Activated CD4-positive, alpha-beta T cell treated with anti-CD3 and anti-CD28 coated beads for 48 hours (primary cell): Measurements from ENCODE around the gene CHST13.

Experiments used
- DNase-seq: peaks from one replicate; pipeline ENCODE4 v3.0.0-alpha.2; 2020

The CHST13 gene

GRCh38 chr3:126511291-126511690 lies 12.7 kb upstream of the CHST13 start:
- DNase-seq, result no peak

- no peak for DNase-seq
Measured at GRCh38 chr3:126512026-126512425, 11.9 kb upstream of the CHST13 start.

- DNase-seq, result no peak
Measured at GRCh38 chr3:126512916-126513650, 10.9 kb upstream of the CHST13 start.

GRCh38 chr3:126514161-126514560 lies 9.8 kb upstream of the CHST13 start:
- DNase-seq, result no peak

- DNase-seq, result no peak
Measured at GRCh38 chr3:126515066-126515706, 8.8 kb upstream of the CHST13 start.

GRCh38 chr3:126516152-126516935 lies 7.6 kb upstream of the CHST13 start:
- DNase-seq, result no peak

- DNase-seq, result no peak
Measured at GRCh38 chr3:126516936-126517290, 7.0 kb upstream of the CHST13 start.

- DNase-seq, result no peak
Measured at GRCh38 chr3:126517291-126517951, 6.5 kb upstream of the CHST13 start, which contains the start of gene UROC1. Gene UROC1, minus strand, starts transcription at chr3:126517773. Its CDS starts 54 bp downstream, at chr3:126517719.

- DNase-seq, result no peak
Measured at GRCh38 chr3:126517986-126518778, 5.8 kb upstream of the CHST13 start.

- no peak for DNase-seq
Measured at GRCh38 chr3:126518779-126519177, 5.2 kb upstream of the CHST13 start.

- DNase-seq, result no peak
Measured at GRCh38 chr3:126519506-126520455, 4.2 kb upstream of the CHST13 start.

- DNase-seq, result no peak
Measured at GRCh38 chr3:126521122-126521891, 2.6 kb upstream of the CHST13 start.

GRCh38 chr3:126522363-126522788 lies 1.6 kb upstream of the CHST13 start:
- peak; percentile 41 for DNase-seq

GRCh38 chr3:126524429-126524988 lies 554 bp downstream of the CHST13 start:
- DNase-seq, result peak; percentile 15

GRCh38 chr3:126525091-126525852 lies 1.3 kb downstream of the CHST13 start:
- DNase-seq, result no peak

GRCh38 chr3:126525853-126526667 lies 2.1 kb downstream of the CHST13 start:
- DNase-seq, result no peak

- no peak for DNase-seq
Measured at GRCh38 chr3:126526668-126527005, 2.7 kb downstream of the CHST13 start.

GRCh38 chr3:126527006-126527405 lies 3.1 kb downstream of the CHST13 start:
- DNase-seq, result no peak
